IMR-90 (cell line): ENCODE measurements around the gene SRRM1. TPM values are rescaled to one million over a fixed set of nuclear protein-coding genes. Genes with fewer than 3 reads are reported as not detected.
A peak's percentile ranks its signal among the peaks of the same experiment; 100 is the strongest.

ENCODE experiments used
- ATAC-seq: fragments of 200-7000 bp; cut with Tn5 transposase; 2 replicates; pipeline ENCODE4 v1.9.1; 2020; ENCODE audit warnings: low read depth, mild to moderate bottlenecking, moderate library complexity
- BruUV-seq: library from RNA; stranded (reverse); fragments of 400-500 nt; replicated peaks from 2 replicates; lab custom pipeline; 2021; lab: Mats Ljungman, UMichigan
- CTCF ChIA-PET: fragments of 300-600 bp; formaldehyde crosslinking; extraction: SDS; loops from one replicate; lab custom pipeline; 2021; ENCODE audit warnings: antibody characterized with exemption; lab: Yijun Ruan, JAX
- POLR2A ChIA-PET: fragments of 300-600 bp; sonication (Branson Sonifier 250); formaldehyde crosslinking; loops from one replicate; lab custom pipeline; 2022; ENCODE audit warnings: antibody characterized with exemption; ENCODE audit not compliant: unreplicated experiment; lab: Charles Lee
- DNase-seq: peaks from one replicate; pipeline ENCODE4 v3.0.0; 2013
- H2AFZ ChIP-seq: replicated peaks from 2 replicates; pipeline ENCODE3; 2013; ENCODE audit warnings: low read length, mild to moderate bottlenecking; ENCODE audit not compliant: poor library complexity
- H2AK5ac ChIP-seq: 2 replicates; pipeline ENCODE4 v1.6.1; 2013; ENCODE audit warnings: low read depth, low read length, inconsistent platforms
- H2AK9ac ChIP-seq: replicated peaks from 2 replicates; pipeline ENCODE3; 2013; ENCODE audit warnings: mild to moderate bottlenecking, low read depth, low read length, moderate library complexity; ENCODE audit not compliant: poor library complexity
- H2BK120ac ChIP-seq: 2 replicates; pipeline ENCODE4 v1.6.1; 2013; ENCODE audit warnings: low read depth, low read length, inconsistent platforms
- H2BK15ac ChIP-seq: 3 replicates; pipeline ENCODE4 v1.6.1; 2013; ENCODE audit warnings: low read depth, low read length, inconsistent platforms
- H2BK20ac ChIP-seq: 2 replicates; pipeline ENCODE4 v1.6.1; 2013; ENCODE audit warnings: low read depth, mild to moderate bottlenecking, inconsistent platforms, low read length, moderate library complexity
- H2BK5ac ChIP-seq: 2 replicates; pipeline ENCODE4 v1.6.1; 2013; ENCODE audit warnings: mild to moderate bottlenecking, low read depth, low read length, inconsistent platforms; ENCODE audit not compliant: poor library complexity, severe bottlenecking
- H3K14ac ChIP-seq: replicated peaks from 2 replicates; pipeline ENCODE4 v1.6.1; 2013; ENCODE audit warnings: low read depth, low read length, inconsistent platforms
- H3K18ac ChIP-seq: 2 replicates; pipeline ENCODE4 v1.6.1; 2013; ENCODE audit warnings: low read depth, low read length, control low read depth
- H3K23ac ChIP-seq: 2 replicates; pipeline ENCODE4 v1.6.1; 2013; ENCODE audit warnings: low read depth, low read length, inconsistent platforms
- H3K27ac ChIP-seq: 2 replicates; pipeline ENCODE4 v1.5.1; 2013; ENCODE audit warnings: mild to moderate bottlenecking, control low read depth, low read length; ENCODE audit not compliant: insufficient read depth
- H3K27me3 ChIP-seq: 2 replicates; pipeline ENCODE4 v1.6.1; 2013; ENCODE audit warnings: low read length; ENCODE audit not compliant: control insufficient read depth, insufficient read depth
- H3K36me3 ChIP-seq: 2 replicates; pipeline ENCODE4 v1.6.1; 2013; ENCODE audit warnings: low read length, mixed read lengths; ENCODE audit not compliant: control insufficient read depth, insufficient read depth
- H3K4ac ChIP-seq: 2 replicates; pipeline ENCODE4 v1.6.1; 2013; ENCODE audit warnings: low read depth, low read length, inconsistent platforms
- H3K4me1 ChIP-seq: 2 replicates; pipeline ENCODE4 v1.6.1; 2013; ENCODE audit warnings: low read length, mixed read lengths; ENCODE audit not compliant: control insufficient read depth, insufficient read depth
- H3K4me2 ChIP-seq: 2 replicates; pipeline ENCODE4 v1.6.1; 2013; ENCODE audit warnings: low read depth, mild to moderate bottlenecking, control low read depth, low read length, moderate library complexity
- H3K4me3 ChIP-seq: 2 replicates; pipeline ENCODE4 v1.5.1; 2013; ENCODE audit warnings: low read depth, mild to moderate bottlenecking, control low read depth, low read length, moderate library complexity; ENCODE audit not compliant: insufficient read depth
- H3K56ac ChIP-seq: 2 replicates; pipeline ENCODE4 v1.6.1; 2013; ENCODE audit warnings: low read length, inconsistent platforms; ENCODE audit not compliant: insufficient read depth; ENCODE audit errors: extremely low read depth
- H3K79me1 ChIP-seq, 2 experiments: 2 replicates each; pipeline ENCODE4 v1.6.1; 2013; ENCODE audit warnings: low read length in 2 of 2, inconsistent platforms in 1 of 2, low read depth in 1 of 2
- H3K9ac ChIP-seq: 2 replicates; pipeline ENCODE4 v1.6.1; 2013; ENCODE audit warnings: low read depth, low read length, control low read depth
- H3K9me1 ChIP-seq: 2 replicates; pipeline ENCODE4 v1.6.1; 2013; ENCODE audit warnings: low read length, inconsistent platforms; ENCODE audit not compliant: insufficient read depth
- H3K9me3 ChIP-seq: 2 replicates; pipeline ENCODE4 v1.6.1; 2013; ENCODE audit warnings: low read length; ENCODE audit not compliant: control insufficient read depth, insufficient read depth
- H4K20me1 ChIP-seq: 2 replicates; pipeline ENCODE4 v1.6.1; 2013; ENCODE audit warnings: low read length, inconsistent platforms; ENCODE audit not compliant: insufficient read depth
- H4K5ac ChIP-seq: 2 replicates; pipeline ENCODE4 v1.6.1; 2013; ENCODE audit warnings: mild to moderate bottlenecking, low read depth, low read length, control low read depth
- H4K8ac ChIP-seq, 2 experiments: 2 replicates each; pipeline ENCODE4 v1.6.1; 2013; ENCODE audit warnings: low read depth in 2 of 2, low read length in 2 of 2, control low read depth in 1 of 2, inconsistent platforms in 1 of 2
- H4K91ac ChIP-seq: 2 replicates; pipeline ENCODE4 v1.6.1; 2013; ENCODE audit warnings: low read depth, low read length, inconsistent platforms; ENCODE audit not compliant: insufficient read depth
- BHLHE40 ChIP-seq: fragments of 150-350 bp; IDR thresholded peaks from 2 replicates; pipeline ENCODE4 v1.6.1; 2016; ENCODE audit warnings: mild to moderate bottlenecking, low read depth, low read length
- MXI1 ChIP-seq: IDR thresholded peaks from 2 replicates; pipeline ENCODE4 v1.6.1; 2012; ENCODE audit warnings: low read depth, mild to moderate bottlenecking, low read length, moderate library complexity, borderline replicate concordance
- RFX5 ChIP-seq: IDR thresholded peaks from 2 replicates; pipeline ENCODE4 v1.8.0; 2012; ENCODE audit warnings: low read depth, mild to moderate bottlenecking, low read length, moderate library complexity
- WGBS, 2 experiments: methylation state at CpG; one replicate each; pipeline versions ENCODE4 v1.1.5 to v1.1.7; 2013; ENCODE audit warnings: missing lambda C conversion rate in 2 of 2; ENCODE audit not compliant: insufficient read length in 1 of 2; ENCODE audit errors: extremely low coverage in 2 of 2; 5-methylcytosine and 5-hydroxymethylcytosine counted together
- dilution Hi-C: fragments of 300-500 bp; cut with HindIII; formaldehyde crosslinking; loops from one replicate; pipeline ENCODE4 v1.14.3; 2018; ENCODE audit warnings: low sequenced_read_pairs; ENCODE audit not compliant: unreplicated experiment
- in situ Hi-C: fragments of 300-500 bp; cut with MboI; formaldehyde crosslinking; loops from 3 replicates; pipeline ENCODE4 v1.14.3; 2019; ENCODE audit warnings: low sequenced_read_pairs, inconsistent platforms, mixed read lengths
- intact Hi-C: fragments of 100-400 bp; cut with micrococcal nuclease; formaldehyde crosslinking; loops from 2 replicates; pipeline ENCODE4 v1.10.0; 2022
- polyA plus RNA-seq, 3 experiments: library from polyadenylated mRNA; depleted of rRNA; stranded (reverse); fragments of >200 nt; gene quantifications; 2 replicates each; pipeline ENCODE4 v1.2.3, GENCODE V29; 2012; ENCODE audit warnings: low replicate concordance in 1 of 3
- total RNA-seq: library from RNA; depleted of rRNA; stranded (reverse); fragments of >200 nt; gene quantifications from 2 replicates; pipeline ENCODE4 v1.2.3, GENCODE V29; 2012

SRRM1 gene
- total and polyA plus RNA-seq, 2 of the 4 experiments (the other 2 are of a cell fraction): 13.6 to 94.1 TPM

DNA sequence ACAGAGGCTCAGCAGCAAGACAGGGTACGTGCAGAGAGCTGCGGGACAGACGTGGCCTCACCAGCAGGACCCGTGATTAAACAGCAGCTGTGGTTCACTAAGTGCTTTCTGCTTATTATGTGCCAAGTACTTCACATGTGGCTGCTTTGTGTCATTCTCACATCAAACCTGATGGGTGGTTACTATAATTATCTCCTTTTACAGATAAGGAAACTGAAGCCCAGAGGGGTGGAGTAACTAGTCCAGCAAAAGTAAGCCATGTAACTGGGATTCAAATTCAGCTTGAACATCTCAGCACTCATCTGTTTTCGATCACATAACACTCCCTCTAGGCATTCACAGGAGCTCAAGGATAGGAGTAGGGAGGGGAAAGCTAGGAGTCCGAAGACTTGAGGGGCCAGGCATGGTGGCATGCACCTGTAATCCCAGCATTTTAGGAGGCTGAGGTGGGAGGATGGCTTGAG lies 51.3 kb downstream of the SRRM1 start:
- Histone ChIP-seq H3K9ac (0 out of 2 replicates have a peak overlapping the region, but pooled peaks have one; percentile 14), H3K27ac (peak overlapping the region; percentile 2; the same call in 1 of the 2 replicates), H3K18ac (0 out of 2 replicates have a peak overlapping the region, but pooled peaks have one; percentile 8), H2BK15ac (peak overlapping the region; percentile 2; the same call in 1 of the 3 replicates), H4K20me1 (no peaks in the 10 kb centered on the region; the same call in 1 of the 2 replicates), H3K4ac (peak overlapping the region; percentile 35; the same call in 1 of the 2 replicates), H3K14ac (0 out of 2 replicates have a peak overlapping the region, but pooled peaks have one; percentile 46), H3K27me3 (no peaks in the 10 kb centered on the region), H2BK120ac (peak overlapping the region; percentile 2; the same call in 1 of the 2 replicates), H2AK5ac (peak overlapping the region; percentile 40), H3K9me3 (no peaks in the 10 kb centered on the region), H3K36me3 (no peaks in the 10 kb centered on the region), H3K56ac (no peak overlapping the region), H2AK9ac (no peak overlapping the region), H2AFZ (peak overlapping the region; percentile 69), H3K4me2 (peak overlapping the region; percentile 33; the same call in 1 of the 2 replicates), H3K9me1 (peaks cover 8% of the 10 kb centered on the region; the same call in 1 of the 2 replicates), H2BK5ac (peak overlapping the region; percentile 4), H4K8ac (peak overlapping the region in 1 of 2 experiments; percentile 8; a peak in 1 of 4 replicates), H3K79me1 (no peaks in the 10 kb centered on the region), H4K5ac (peak overlapping the region; percentile 13; the same call in 1 of the 2 replicates), H2BK20ac (peak overlapping the region; percentile 31; the same call in 1 of the 2 replicates), H3K4me3 (no peak overlapping the region), H3K23ac (peak overlapping the region; percentile 1; the same call in 1 of the 2 replicates), H3K4me1 (peaks cover 9% of the 10 kb centered on the region), H4K91ac (no peak overlapping the region)
- peak; percentile 63 for ATAC-seq
- dilution Hi-C loops: no loop called here
- BruUV-seq: no TSS peak
- ChIA-PET POLR2A (no interaction called here), CTCF (interaction anchor here (0.5 kb wide), 1 partner anchor 17 kb away, joined by 3 read pairs; no protein-coding TSS in a partner anchor)
- DNase-seq: peak; percentile 53
- no peak for TF ChIP-seq RFX5
- peak; percentile 39; the same call in 1 of the 2 replicates for TF ChIP-seq BHLHE40
- TF ChIP-seq MXI1: 0 out of 2 replicates have a peak, but pooled peaks have one; percentile 23
- WGBS, 2 experiments: 50% methylated on average over 3 of the region's 6 CpGs; no CpG with 5 or more reads in 1 of the 2 experiments
- in situ Hi-C loops: loop anchor here (5.0 kb wide), 2 partner anchors 43 to 143 kb away; no protein-coding TSS in a partner anchor
- intact Hi-C loops: no loop called here
